MG63 (cell line): ENCODE results near the gene CCDC146. TPM values are rescaled to one million over a fixed set of nuclear protein-coding genes. Genes with fewer than 3 reads are reported as not detected.

Source experiments
- DNase-seq: peaks from one replicate; pipeline ENCODE4 v3.0.0-alpha.2; 2020
- H3K27me3 ChIP-seq: fragments of 250-450 bp; sonication (Bioruptor Pico); 2 replicates; pipeline ENCODE4 v1.5.1; 2020; ENCODE audit warnings: mild to moderate bottlenecking, moderate library complexity
- H3K36me3 ChIP-seq: fragments of 250-450 bp; sonication (Bioruptor Pico); 2 replicates; pipeline ENCODE4 v1.5.1; 2020; ENCODE audit warnings: mild to moderate bottlenecking, moderate library complexity
- H3K4me3 ChIP-seq: fragments of 250-450 bp; sonication (Bioruptor Pico); 2 replicates; pipeline ENCODE4 v1.5.1; 2020; ENCODE audit warnings: mild to moderate bottlenecking, moderate library complexity
- H3K9me3 ChIP-seq: fragments of 250-450 bp; sonication (Bioruptor Pico); 2 replicates; pipeline ENCODE4 v1.5.1; 2020; ENCODE audit warnings: mild to moderate bottlenecking, moderate library complexity
- total RNA-seq: library from RNA; depleted of rRNA; stranded (reverse); fragments of >200 nt; shearing (Covaris generic); gene quantifications from 2 replicates; pipeline ENCODE4 v1.2.3, GENCODE V29; 2014; ENCODE audit warnings: low replicate concordance

Gene CCDC146
- total RNA-seq, 1 experiment from 2014 or later: 0.07 TPM

DNA sequence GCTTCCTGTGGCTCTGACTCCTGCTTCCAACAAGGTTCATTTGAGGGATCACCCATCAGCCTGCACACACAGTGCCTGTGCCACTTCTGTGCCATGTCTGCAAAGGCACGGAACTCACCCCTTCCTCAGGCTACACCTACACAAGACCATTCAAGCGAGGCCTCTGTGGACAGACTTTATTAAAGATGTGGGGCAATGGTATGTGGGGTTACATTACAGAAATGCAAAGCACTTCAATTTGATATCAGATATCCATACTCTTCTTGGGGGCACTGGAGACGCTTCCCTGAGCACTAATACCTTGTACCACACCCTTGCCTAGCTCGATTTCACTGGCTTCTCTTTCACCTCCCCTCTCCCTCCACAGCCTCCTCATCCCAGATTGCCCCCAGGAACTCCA lies 161.6 kb downstream of the CCDC146 start:
- DNase-seq: no peak
- H3K9me3 ChIP-seq: no peaks in the 10 kb centered on the region
- H3K27me3 ChIP-seq: no peaks in the 10 kb centered on the region
- no peak overlapping the region for H3K4me3 ChIP-seq
- no peaks in the 10 kb centered on the region for H3K36me3 ChIP-seq

- Histone ChIP-seq H3K36me3 (no peaks in the 10 kb centered on the region), H3K27me3 (no peaks in the 10 kb centered on the region), H3K9me3 (no peaks in the 10 kb centered on the region), H3K4me3 (no peak overlapping the region)
- DNase-seq: no peak
These were observed 162.2 kb downstream of the CCDC146 start for GRCh38 chr7:77284616-77285015.

- no peak for DNase-seq
- Histone ChIP-seq H3K27me3 (no peaks in the 10 kb centered on the region), H3K9me3 (no peaks in the 10 kb centered on the region), H3K4me3 (no peak overlapping the region), H3K36me3 (no peaks in the 10 kb centered on the region)
These were observed 166.4 kb downstream of the CCDC146 start for GRCh38 chr7:77288676-77289320.

DNA sequence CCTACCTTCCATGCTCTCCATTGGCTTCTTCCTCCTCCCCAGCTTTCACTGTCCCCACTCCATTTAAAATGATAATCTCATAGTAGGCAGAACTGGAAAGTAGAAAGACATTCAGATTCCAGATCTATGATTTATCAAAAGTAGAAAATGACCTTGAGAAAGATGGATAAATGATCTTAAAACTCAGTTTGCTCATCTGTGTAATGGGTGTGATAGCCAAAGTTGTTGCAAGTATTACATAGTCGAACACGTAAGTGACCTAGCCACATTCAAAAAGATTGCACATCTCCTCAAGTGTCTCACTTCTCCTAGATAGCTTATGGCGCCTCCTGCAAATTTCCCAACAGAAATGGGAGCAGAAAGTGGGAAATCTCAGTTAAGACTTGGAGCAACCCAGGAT lies 167.0 kb downstream of the CCDC146 start:
- DNase-seq: no peak
- no peaks in the 10 kb centered on the region for H3K27me3 ChIP-seq
- no peaks in the 10 kb centered on the region for H3K9me3 ChIP-seq
- H3K36me3 ChIP-seq: no peaks in the 10 kb centered on the region
- no peak overlapping the region for H3K4me3 ChIP-seq

DNA sequence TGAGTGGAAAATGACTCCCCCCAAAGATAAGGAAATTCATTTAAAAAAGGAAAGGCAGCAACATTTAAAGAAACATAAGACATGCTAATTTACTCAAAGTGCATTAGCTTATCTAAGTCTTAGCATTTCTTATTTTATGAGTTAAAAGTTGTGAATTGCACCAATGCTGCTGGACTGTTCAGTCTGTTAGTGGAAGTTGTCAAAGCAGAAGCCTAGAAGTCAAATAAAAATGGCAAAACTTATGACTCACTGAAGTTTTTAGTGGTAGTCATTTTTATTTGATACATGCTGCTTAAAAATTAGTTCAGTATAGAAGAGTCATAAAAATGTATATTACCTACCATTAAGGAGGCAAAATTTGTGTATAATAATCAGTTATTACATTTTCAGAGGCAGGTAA lies 168.0 kb downstream of the CCDC146 start:
- Histone ChIP-seq H3K4me3 (no peak overlapping the region), H3K27me3 (no peaks in the 10 kb centered on the region), H3K36me3 (no peaks in the 10 kb centered on the region), H3K9me3 (no peaks in the 10 kb centered on the region)
- no peak for DNase-seq

DNA sequence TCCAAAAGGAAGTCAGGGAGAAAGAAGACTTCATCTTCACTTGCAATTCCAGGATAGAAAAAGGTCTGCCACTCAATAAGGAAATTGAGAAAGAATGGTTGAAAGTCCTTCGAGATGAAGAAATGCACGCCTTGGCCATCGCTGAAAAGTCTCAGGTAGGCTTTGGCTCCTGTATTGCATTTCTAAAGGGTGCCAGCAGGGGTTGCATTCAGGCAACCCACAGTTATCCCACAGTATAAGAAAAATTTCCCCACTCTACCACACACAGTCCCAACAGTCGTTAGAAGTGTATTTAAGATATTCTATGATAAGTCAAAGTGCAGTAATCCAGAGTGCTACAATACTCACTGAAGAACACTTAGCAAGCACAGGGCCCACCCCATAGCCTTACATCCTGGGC lies 170.6 kb downstream of the CCDC146 start:
- no peak for DNase-seq
- H3K27me3 ChIP-seq: no peaks in the 10 kb centered on the region

DNA sequence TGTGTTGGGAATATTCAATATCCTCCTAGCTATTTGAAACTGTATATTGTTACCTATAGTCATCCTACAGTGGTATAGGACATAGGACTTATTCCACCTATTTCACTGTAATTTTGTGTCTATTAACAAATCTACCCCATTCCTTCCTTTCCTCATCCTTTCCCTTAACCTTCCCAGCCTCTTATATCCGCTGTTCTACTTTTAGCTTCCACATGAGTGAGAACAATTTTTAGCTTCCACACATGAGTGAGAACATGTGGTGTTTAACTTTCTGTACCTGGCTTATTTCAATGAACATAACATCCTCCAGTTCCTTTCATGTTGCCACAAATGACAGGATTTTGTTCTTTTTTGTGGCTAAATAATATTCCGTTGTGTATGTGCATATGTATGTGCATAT lies 173.1 kb downstream of the CCDC146 start:
- Histone ChIP-seq H3K27me3 (no peaks in the 10 kb centered on the region), H3K9me3 (no peaks in the 10 kb centered on the region), H3K4me3 (no peak overlapping the region), H3K36me3 (no peaks in the 10 kb centered on the region)
- no peak for DNase-seq

More for the DNA sequence above, 170.6 kb downstream of the CCDC146 start:
- no peak overlapping the region for H3K4me3 ChIP-seq
- no peaks in the 10 kb centered on the region for H3K9me3 ChIP-seq
- H3K36me3 ChIP-seq: no peaks in the 10 kb centered on the region

DNA sequence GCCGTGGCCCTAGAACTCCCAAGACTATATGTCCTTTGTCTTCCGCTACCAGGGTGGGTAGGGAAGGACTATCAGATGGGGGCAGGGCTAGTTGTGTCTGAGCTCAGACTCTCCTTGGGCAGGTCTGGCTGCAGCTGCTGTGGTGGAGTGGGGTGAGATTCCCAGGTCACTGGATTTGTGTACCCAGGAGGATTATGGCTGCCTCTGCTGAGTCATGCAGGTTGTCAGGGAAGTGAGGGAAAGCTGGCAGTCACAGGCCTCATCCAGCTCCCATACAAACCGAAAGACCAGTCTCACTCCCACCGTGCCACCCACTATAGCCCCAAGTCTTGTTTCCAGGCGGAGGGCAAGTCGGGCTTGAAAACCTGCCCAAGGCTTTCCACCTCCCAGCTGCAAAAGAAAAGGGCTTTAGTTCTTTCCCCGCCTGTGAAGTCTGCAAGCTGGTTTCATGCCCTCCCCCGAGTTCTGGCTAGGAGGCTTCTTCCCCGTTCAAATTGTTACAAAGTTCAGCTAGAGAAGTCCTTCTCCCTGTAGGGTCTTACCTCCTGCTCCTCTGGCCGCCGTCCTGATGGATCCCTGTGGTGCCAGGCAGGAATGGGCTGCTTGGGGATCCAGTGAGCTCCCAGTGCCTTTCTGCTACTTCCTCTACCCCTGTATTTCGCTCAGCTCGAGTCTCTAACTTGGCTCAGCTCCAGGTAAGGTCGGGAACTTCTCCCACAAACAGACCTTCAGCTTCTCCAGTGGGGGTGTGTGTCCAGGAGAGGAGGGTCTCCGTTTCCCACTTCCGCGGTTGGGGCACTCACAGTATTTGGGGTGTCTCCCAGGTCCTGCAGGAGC lies 184.0 kb downstream of the CCDC146 start:
- no peaks in the 10 kb centered on the region for H3K9me3 ChIP-seq
- no peak overlapping the region for H3K4me3 ChIP-seq
- no peak for DNase-seq
- H3K36me3 ChIP-seq: no peaks in the 10 kb centered on the region
- no peaks in the 10 kb centered on the region for H3K27me3 ChIP-seq

DNA sequence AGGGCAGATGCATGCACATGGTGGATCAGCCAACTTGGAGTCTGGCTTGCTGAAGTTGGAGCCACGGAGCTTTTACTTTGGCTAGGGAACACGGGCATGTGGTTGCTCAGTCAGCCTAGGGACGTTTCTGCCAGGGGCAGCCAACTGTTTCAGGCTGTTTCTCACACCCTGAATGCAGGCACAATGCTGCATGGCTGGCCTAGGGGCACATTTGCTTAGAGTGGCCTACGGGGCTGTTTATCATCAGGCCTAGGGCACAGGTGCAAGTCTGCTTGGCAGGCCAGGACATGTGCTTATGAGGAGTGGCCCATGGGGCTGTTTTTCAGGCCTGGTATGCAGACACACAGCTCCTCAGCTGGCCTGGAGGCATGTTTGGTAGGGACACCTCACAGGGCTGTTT lies 186.4 kb downstream of the CCDC146 start:
- DNase-seq: no peak
- no peak overlapping the region for H3K4me3 ChIP-seq
- no peaks in the 10 kb centered on the region for H3K36me3 ChIP-seq
- H3K27me3 ChIP-seq: no peaks in the 10 kb centered on the region
- no peaks in the 10 kb centered on the region for H3K9me3 ChIP-seq

DNA sequence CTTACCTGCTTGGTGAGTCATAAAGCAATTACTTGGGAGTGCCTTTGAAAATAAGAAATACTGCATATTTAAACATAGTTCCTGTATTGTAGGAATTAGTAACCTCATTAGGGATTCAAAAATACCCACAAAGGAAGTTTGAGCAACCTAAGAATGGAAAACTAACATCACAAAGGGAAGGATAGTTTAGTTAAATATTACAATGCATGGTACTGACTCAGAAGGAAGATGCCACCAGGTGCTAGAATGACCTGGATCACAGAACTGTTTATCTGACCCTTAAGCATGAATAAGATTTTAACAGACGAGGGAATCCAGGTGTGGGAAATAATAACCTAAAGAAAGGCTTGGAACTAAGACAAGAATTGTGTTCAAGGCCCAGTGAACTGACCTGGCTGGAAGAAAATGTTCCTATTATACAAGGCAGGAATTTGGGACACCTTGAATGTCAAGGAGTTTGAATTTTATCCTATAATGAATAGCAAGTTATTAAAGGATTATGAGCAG lies 187.4 kb downstream of the CCDC146 start:
- Histone ChIP-seq H3K9me3 (no peaks in the 10 kb centered on the region), H3K4me3 (no peak overlapping the region), H3K36me3 (no peaks in the 10 kb centered on the region), H3K27me3 (no peaks in the 10 kb centered on the region)
- no peak for DNase-seq

- DNase-seq: no peak
- H3K27me3 ChIP-seq: no peaks in the 10 kb centered on the region
- H3K4me3 ChIP-seq: no peak overlapping the region
- no peaks in the 10 kb centered on the region for H3K9me3 ChIP-seq
- no peaks in the 10 kb centered on the region for H3K36me3 ChIP-seq
These were observed 188.6 kb downstream of the CCDC146 start for GRCh38 chr7:77310982-77311381.

DNA sequence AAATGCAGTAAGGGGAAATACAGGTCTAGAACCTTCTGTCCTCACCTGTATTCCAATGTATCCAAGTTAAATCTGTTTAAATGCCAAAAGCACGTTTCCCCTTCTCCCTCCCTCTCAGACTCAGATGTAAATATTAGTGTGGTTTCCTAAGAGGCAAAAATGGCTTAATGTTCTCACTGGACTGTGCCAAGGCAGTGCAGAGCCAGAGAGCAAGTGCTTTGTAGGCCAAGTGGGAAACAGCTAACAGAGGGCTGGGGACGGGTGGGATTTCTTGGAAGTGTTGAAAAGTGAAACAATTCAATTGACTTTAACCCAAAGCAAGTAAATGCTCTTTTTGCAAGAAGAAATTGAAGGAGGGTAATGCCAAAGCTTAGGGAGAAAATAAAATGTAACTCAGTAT lies 190.7 kb downstream of the CCDC146 start:
- Histone ChIP-seq H3K36me3 (no peaks in the 10 kb centered on the region), H3K9me3 (no peaks in the 10 kb centered on the region), H3K4me3 (no peak overlapping the region), H3K27me3 (no peaks in the 10 kb centered on the region)
- DNase-seq: no peak

GRCh38 chr7:77313876-77314480 lies 191.6 kb downstream of the CCDC146 start:
- H3K4me3 ChIP-seq: no peak overlapping the region
- H3K27me3 ChIP-seq: no peaks in the 10 kb centered on the region
- no peak for DNase-seq
- no peaks in the 10 kb centered on the region for H3K36me3 ChIP-seq
- H3K9me3 ChIP-seq: no peaks in the 10 kb centered on the region

DNA sequence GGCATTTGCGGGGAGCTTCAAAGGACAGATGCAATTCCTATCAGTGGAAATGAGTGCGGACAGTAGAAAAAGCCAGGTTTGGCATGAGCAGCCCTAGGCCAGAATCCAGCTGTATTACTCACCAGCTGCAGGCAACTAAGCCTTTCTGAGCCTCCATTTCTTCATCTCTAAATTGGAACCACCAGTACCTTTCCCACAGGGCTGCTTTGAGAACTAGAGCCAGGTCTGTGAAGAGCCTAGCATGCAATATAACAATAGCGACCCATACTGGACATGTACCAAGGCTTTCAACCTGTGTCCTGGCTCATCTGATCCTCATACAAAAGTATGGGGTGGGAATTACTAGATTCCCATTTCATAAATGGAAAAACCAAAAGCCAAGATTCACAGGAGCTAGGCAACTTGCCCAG lies 192.8 kb downstream of the CCDC146 start:
- no peaks in the 10 kb centered on the region for H3K36me3 ChIP-seq
- no peak overlapping the region for H3K4me3 ChIP-seq
- H3K27me3 ChIP-seq: no peaks in the 10 kb centered on the region
- peak; percentile 53 for DNase-seq
- H3K9me3 ChIP-seq: no peaks in the 10 kb centered on the region

GRCh38 chr7:77316219-77316978 lies 194.0 kb downstream of the CCDC146 start:
- no peak overlapping the region for H3K4me3 ChIP-seq
- H3K36me3 ChIP-seq: no peaks in the 10 kb centered on the region
- no peaks in the 10 kb centered on the region for H3K27me3 ChIP-seq
- DNase-seq: peak; percentile 38
- no peaks in the 10 kb centered on the region for H3K9me3 ChIP-seq

- DNase-seq: no peak
- no peaks in the 10 kb centered on the region for H3K27me3 ChIP-seq
- H3K4me3 ChIP-seq: no peak overlapping the region
- H3K36me3 ChIP-seq: no peaks in the 10 kb centered on the region
- no peaks in the 10 kb centered on the region for H3K9me3 ChIP-seq
These were observed 195.6 kb downstream of the CCDC146 start for GRCh38 chr7:77318019-77318418.

GRCh38 chr7:77320137-77320536 lies 197.7 kb downstream of the CCDC146 start:
- DNase-seq: no peak

More at GRCh38 chr7:77320137-77320536, 197.7 kb downstream of the CCDC146 start:
- H3K27me3 ChIP-seq: no peaks in the 10 kb centered on the region
- H3K36me3 ChIP-seq: no peaks in the 10 kb centered on the region
- H3K9me3 ChIP-seq: no peaks in the 10 kb centered on the region
- no peak overlapping the region for H3K4me3 ChIP-seq
